Neural crest cell (in vitro differentiated cells): ENCODE results near the gene CCDC88A. TPM values are rescaled to one million over a fixed set of nuclear protein-coding genes. Genes with fewer than 3 reads are reported as not detected.
A peak's percentile ranks its signal among the peaks of the same experiment; 100 is the strongest.
"Not testable (repeated sequence)": the region's sequence is repeated elsewhere in the genome, so short reads cannot be mapped to it uniquely, and the experiment has no call there.

Experiments used
- DNase-seq: peaks from one replicate; pipeline ENCODE4 v3.0.0; 2021; ENCODE audit warnings: low read depth, mixed read lengths, low spot score
- H3K27ac Mint-ChIP-seq: one replicate; pipeline ENCODE4 v1.8.0; 2021; ENCODE audit warnings: mild to moderate bottlenecking, mixed read lengths; ENCODE audit not compliant: unreplicated experiment
- H3K27me3 Mint-ChIP-seq: 2 replicates; pipeline ENCODE4 v1.8.0; 2021; ENCODE audit warnings: low read depth, mild to moderate bottlenecking, mixed read lengths
- H3K36me3 Mint-ChIP-seq: 2 replicates; pipeline ENCODE4 v1.8.0; 2021; ENCODE audit warnings: low read depth, mild to moderate bottlenecking, mixed read lengths
- H3K4me1 Mint-ChIP-seq: 2 replicates; pipeline ENCODE4 v1.8.0; 2021; ENCODE audit warnings: mixed read lengths
- H3K4me3 Mint-ChIP-seq: one replicate; pipeline ENCODE4 v1.8.0; 2021; ENCODE audit warnings: mild to moderate bottlenecking, mixed read lengths
- H3K9me3 Mint-ChIP-seq: 2 replicates; pipeline ENCODE4 v1.8.0; 2021; ENCODE audit warnings: mixed read lengths
- total RNA-seq: library from RNA; stranded (reverse); gene quantifications from 2 replicates; pipeline ENCODE4 v1.2.1, GENCODE V29; 2021
- TF ChIP-seq, protein P1 (sequence below): fragments of 200-600 bp; sonication (generic); conservative IDR thresholded peaks from 2 replicates; pipeline ENCODE4 v1.5.0; 2021; ENCODE audit warnings: antibody characterized with exemption, mild to moderate bottlenecking

CCDC88A gene
- total RNA-seq, 1 donor from 2014 or later, result 123 TPM

DNA sequence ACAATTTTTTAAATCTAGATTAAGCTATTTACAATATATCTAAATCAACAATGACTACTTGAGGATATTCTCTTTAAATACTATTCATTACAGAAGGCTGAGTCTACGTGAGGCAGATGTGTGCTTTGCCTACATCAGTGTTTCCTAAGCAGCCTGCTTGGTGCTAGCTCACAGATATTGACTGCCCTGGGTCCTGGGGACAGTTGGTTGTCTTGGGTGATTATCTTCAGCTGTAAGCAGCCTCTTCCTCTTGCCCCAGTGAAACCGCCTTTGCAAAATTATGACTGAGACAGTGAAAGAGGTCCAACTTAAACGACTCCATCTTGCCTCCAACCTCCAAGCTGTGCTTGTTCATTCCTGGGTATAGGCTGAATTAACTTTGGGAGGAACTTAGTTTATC, 39.6 kb upstream of the CCDC88A start:
- no peaks in the 10 kb centered on the region for H3K36me3 Mint-ChIP-seq
- peaks cover 3% of the 10 kb centered on the region for H3K9me3 Mint-ChIP-seq
- H3K27me3 Mint-ChIP-seq, result no peaks in the 10 kb centered on the region
- TF ChIP-seq, protein P1, sequence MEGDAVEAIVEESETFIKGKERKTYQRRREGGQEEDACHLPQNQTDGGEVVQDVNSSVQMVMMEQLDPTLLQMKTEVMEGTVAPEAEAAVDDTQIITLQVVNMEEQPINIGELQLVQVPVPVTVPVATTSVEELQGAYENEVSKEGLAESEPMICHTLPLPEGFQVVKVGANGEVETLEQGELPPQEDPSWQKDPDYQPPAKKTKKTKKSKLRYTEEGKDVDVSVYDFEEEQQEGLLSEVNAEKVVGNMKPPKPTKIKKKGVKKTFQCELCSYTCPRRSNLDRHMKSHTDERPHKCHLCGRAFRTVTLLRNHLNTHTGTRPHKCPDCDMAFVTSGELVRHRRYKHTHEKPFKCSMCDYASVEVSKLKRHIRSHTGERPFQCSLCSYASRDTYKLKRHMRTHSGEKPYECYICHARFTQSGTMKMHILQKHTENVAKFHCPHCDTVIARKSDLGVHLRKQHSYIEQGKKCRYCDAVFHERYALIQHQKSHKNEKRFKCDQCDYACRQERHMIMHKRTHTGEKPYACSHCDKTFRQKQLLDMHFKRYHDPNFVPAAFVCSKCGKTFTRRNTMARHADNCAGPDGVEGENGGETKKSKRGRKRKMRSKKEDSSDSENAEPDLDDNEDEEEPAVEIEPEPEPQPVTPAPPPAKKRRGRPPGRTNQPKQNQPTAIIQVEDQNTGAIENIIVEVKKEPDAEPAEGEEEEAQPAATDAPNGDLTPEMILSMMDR, result no peak
- no peak for DNase-seq
- H3K27ac Mint-ChIP-seq, result no peak overlapping the region
- H3K4me1 Mint-ChIP-seq, result no peaks in the 10 kb centered on the region
- H3K4me3 Mint-ChIP-seq, result no peak overlapping the region

- no peaks in the 10 kb centered on the region for H3K9me3 Mint-ChIP-seq
- TF ChIP-seq, protein P1, result no peak
- DNase-seq, result no peak
- no peaks in the 10 kb centered on the region for H3K27me3 Mint-ChIP-seq
- H3K4me3 Mint-ChIP-seq, result no peak overlapping the region
- H3K36me3 Mint-ChIP-seq, result no peaks in the 10 kb centered on the region
- peaks cover 9% of the 10 kb centered on the region for H3K4me1 Mint-ChIP-seq
- no peak overlapping the region for H3K27ac Mint-ChIP-seq
Observed at GRCh38 chr2:55454121-55454520, 34.5 kb upstream of the CCDC88A start.

GRCh38 chr2:55452879-55453278, 33.2 kb upstream of the CCDC88A start:
- Mint-ChIP-seq H3K4me1 (peaks cover 9% of the 10 kb centered on the region), H3K27ac (no peak overlapping the region), H3K27me3 (no peaks in the 10 kb centered on the region), H3K36me3 (no peaks in the 10 kb centered on the region), H3K9me3 (no peaks in the 10 kb centered on the region), H3K4me3 (no peak overlapping the region)
- no peak for DNase-seq
- TF ChIP-seq, protein P1, result no peak

DNA sequence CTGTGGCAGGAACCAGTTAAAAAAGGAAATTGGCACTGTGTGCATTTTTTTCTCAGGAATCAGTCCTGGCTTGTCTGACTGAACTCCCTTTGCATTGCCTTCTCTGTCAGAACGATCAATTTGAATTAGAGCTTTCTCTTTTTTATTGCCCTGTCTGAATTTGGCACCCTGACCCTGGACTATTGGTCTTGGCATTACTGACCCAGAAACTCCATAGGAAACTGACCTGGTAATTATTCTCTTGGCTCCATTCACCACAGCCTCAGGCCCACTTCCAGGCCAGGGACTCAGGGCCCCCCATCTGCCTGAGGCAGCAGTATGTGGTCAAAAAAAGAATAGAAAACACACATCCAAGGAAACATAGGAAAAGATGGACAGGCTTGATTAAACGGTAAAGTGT, 32.0 kb upstream of the CCDC88A start:
- H3K9me3 Mint-ChIP-seq, result no peaks in the 10 kb centered on the region
- no peak for DNase-seq
- H3K4me1 Mint-ChIP-seq, result peaks cover 9% of the 10 kb centered on the region
- H3K36me3 Mint-ChIP-seq, result no peaks in the 10 kb centered on the region
- TF ChIP-seq, protein P1, result no peak
- no peak overlapping the region for H3K27ac Mint-ChIP-seq
- no peaks in the 10 kb centered on the region for H3K27me3 Mint-ChIP-seq
- H3K4me3 Mint-ChIP-seq, result no peak overlapping the region

DNA sequence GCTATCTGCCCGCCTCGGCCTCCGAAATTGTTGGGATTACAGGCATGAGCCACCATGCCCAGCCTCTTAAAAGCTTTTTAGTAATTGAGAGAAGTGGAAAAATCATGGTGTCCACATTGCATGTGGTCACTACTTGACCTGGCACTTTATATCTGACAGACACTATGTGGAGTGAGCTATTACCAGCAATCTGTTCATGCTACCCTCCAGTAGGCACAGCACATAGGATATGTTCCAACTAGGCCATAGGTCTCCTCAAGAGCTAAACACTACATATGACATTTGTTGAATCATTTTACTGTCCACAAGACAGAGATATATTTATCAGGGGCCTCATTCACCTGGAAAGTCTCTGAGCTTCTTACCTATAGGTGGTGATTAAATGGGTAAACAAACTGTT, 30.4 kb upstream of the CCDC88A start:
- not testable (repeated sequence) for H3K9me3 Mint-ChIP-seq, DNase-seq, H3K27me3 Mint-ChIP-seq, H3K4me3 Mint-ChIP-seq, H3K4me1 Mint-ChIP-seq, H3K36me3 Mint-ChIP-seq, H3K27ac Mint-ChIP-seq

DNA sequence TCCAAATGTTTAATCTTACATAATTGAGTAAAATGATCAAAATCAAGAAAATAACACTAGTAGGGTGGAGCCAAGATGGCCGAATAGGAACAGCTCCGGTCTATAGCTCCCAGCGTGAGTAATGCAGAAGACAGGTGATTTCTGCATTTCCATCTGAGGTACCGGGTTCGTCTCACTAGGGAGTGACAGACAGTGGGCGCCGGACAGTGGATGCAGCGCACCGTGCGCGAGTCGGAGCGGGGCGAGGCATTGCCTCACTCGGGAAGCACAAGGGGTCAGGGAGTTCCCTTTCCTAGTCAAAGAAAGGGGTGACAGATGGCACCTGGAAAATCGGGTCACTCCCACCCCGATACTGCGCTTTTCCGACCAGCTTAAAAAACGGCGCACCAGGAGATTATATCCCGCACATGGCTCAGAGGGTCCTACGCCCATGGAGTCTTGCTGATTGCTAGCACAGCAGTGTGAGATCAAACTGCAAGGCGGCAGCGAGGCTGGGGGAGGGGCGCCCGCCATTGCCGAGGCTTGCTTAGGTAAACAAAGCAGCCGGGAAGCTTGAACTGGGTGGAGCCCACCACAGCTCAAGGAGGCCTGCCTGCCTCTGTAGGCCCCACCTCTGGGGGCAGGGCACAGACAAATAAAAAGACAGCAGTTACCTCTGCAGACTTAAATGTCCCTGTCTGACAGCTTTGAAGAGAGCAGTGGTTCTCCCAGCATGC, 22.5 kb upstream of the CCDC88A start:
- not testable (repeated sequence) for DNase-seq, H3K27me3 Mint-ChIP-seq, H3K36me3 Mint-ChIP-seq

More for the DNA sequence above, 22.5 kb upstream of the CCDC88A start:
- not testable (repeated sequence) for H3K9me3 Mint-ChIP-seq, H3K4me1 Mint-ChIP-seq, H3K4me3 Mint-ChIP-seq
- H3K27ac Mint-ChIP-seq, result peak overlapping the region; percentile 43
